RWPE2 (cell line): ENCODE measurements around the gene LIPG.

Source experiments
- ATAC-seq: fragments of 200-7000 bp; cut with Tn5 transposase; 3 replicates; pipeline ENCODE4 v1.9.1; 2021; ENCODE audit warnings: low read depth
- DNase-seq: peaks from one replicate; pipeline ENCODE4 v3.0.0-alpha.2; 2020; ENCODE audit warnings: low spot score
- H3K27ac ChIP-seq: fragments of 450-650 bp; 2 replicates; pipeline ENCODE4 v1.5.1; 2017; ENCODE audit warnings: mild to moderate bottlenecking; ENCODE audit not compliant: poor library complexity, severe bottlenecking
- H3K27me3 ChIP-seq: fragments of 250-450 bp; sonication (Bioruptor Pico); 2 replicates; pipeline ENCODE4 v1.5.1; 2021; ENCODE audit warnings: mild to moderate bottlenecking, moderate library complexity; ENCODE audit not compliant: insufficient read depth, poor library complexity, severe bottlenecking
- H3K36me3 ChIP-seq: fragments of 250-450 bp; sonication (Bioruptor Pico); 2 replicates; pipeline ENCODE4 v1.5.1; 2020; ENCODE audit warnings: low read depth, mild to moderate bottlenecking, moderate library complexity
- H3K4me1 ChIP-seq: fragments of 250-450 bp; sonication (Bioruptor Pico); 2 replicates; pipeline ENCODE4 v1.5.1; 2021; ENCODE audit warnings: mild to moderate bottlenecking, moderate library complexity; ENCODE audit not compliant: insufficient read depth, poor library complexity, severe bottlenecking
- H3K4me3 ChIP-seq: fragments of 250-450 bp; sonication (Bioruptor Pico); 2 replicates; pipeline ENCODE4 v1.5.1; 2021; ENCODE audit warnings: mild to moderate bottlenecking, moderate library complexity; ENCODE audit not compliant: severe bottlenecking
- H3K9me3 ChIP-seq: fragments of 250-450 bp; sonication (Bioruptor Pico); 2 replicates; pipeline ENCODE4 v1.5.1; 2021; ENCODE audit warnings: mild to moderate bottlenecking, moderate library complexity; ENCODE audit not compliant: severe bottlenecking
- TF ChIP-seq, protein P1 (sequence below): fragments of 450-650 bp; IDR thresholded peaks from one replicate; pipeline ENCODE4 v1.5.1; 2017; ENCODE audit warnings: mild to moderate bottlenecking, moderate library complexity; ENCODE audit not compliant: poor library complexity, severe bottlenecking

The LIPG gene

DNA sequence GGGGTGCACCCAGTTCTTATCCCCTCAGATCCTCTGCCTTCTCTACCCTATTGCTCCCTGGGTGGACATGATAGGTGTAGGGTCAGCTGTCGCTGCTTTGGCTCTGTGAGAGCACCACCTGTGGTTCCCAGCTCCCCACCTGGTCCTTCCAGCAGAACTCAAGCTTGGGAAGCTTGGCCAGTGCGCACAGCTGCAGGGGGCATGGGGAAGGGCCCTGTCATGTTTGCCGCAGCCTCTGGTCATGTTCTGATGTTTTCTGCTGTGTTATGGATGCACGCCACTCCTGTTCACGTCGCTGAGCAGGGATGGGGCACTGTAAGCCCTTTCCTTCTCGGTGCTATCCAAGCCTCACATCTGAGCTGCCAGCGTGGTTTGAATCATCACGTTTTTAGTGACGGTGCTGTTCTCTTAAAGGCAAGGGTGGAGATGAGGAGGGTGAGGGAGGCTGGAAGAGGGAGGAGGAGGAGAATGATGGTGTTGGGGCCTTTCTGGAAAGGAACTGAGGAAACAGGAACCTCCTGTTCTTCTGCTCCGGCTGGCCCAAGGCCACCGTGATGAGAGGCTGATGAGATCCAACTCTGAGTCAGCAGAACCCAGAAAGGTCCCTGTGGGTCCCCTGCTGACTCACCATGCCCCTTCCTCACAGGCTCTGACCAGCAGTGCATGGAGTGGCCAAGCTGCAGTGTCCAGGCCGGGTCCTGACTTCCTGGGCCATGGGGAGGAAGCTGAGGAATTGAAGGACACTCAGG lies 78.0 kb downstream of the LIPG start:
- DNase-seq (peak; percentile 8), ATAC-seq (no peak)
- H3K36me3 ChIP-seq = no peaks in the 10 kb centered on the region
- H3K27ac ChIP-seq = no peak overlapping the region
- no peaks in the 10 kb centered on the region for H3K27me3 ChIP-seq
- no peaks in the 10 kb centered on the region for H3K9me3 ChIP-seq
- no peaks in the 10 kb centered on the region for H3K4me1 ChIP-seq
- TF ChIP-seq, protein P1, sequence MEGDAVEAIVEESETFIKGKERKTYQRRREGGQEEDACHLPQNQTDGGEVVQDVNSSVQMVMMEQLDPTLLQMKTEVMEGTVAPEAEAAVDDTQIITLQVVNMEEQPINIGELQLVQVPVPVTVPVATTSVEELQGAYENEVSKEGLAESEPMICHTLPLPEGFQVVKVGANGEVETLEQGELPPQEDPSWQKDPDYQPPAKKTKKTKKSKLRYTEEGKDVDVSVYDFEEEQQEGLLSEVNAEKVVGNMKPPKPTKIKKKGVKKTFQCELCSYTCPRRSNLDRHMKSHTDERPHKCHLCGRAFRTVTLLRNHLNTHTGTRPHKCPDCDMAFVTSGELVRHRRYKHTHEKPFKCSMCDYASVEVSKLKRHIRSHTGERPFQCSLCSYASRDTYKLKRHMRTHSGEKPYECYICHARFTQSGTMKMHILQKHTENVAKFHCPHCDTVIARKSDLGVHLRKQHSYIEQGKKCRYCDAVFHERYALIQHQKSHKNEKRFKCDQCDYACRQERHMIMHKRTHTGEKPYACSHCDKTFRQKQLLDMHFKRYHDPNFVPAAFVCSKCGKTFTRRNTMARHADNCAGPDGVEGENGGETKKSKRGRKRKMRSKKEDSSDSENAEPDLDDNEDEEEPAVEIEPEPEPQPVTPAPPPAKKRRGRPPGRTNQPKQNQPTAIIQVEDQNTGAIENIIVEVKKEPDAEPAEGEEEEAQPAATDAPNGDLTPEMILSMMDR = no peak
- no peak overlapping the region for H3K4me3 ChIP-seq

DNA sequence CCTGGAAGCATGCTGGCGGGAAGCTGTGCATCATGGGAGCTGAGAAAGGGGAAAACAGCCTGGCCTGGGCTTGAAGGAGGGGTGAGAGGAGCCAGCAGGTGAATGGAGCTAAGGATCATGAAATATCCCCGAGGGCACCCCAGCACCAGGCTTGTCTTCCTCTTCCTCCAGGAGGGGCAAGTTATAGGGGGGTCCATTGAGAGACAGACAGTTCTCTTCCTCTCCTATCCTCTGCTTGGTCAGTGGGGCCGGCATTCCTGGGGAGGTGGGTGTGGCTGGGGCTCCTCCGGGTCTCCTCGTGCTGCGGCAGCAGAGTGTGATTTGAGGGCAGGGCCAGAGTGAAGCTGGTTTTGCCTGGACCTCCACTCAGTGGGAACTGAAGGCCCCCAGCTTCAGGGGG lies 78.9 kb downstream of the LIPG start:
- TF ChIP-seq, protein P1 = no peak
- ATAC-seq (no peak), DNase-seq (no peak)
- Histone ChIP-seq H3K9me3 (no peaks in the 10 kb centered on the region), H3K36me3 (no peaks in the 10 kb centered on the region), H3K4me1 (no peaks in the 10 kb centered on the region), H3K27me3 (no peaks in the 10 kb centered on the region), H3K27ac (no peak overlapping the region), H3K4me3 (no peak overlapping the region)

DNA sequence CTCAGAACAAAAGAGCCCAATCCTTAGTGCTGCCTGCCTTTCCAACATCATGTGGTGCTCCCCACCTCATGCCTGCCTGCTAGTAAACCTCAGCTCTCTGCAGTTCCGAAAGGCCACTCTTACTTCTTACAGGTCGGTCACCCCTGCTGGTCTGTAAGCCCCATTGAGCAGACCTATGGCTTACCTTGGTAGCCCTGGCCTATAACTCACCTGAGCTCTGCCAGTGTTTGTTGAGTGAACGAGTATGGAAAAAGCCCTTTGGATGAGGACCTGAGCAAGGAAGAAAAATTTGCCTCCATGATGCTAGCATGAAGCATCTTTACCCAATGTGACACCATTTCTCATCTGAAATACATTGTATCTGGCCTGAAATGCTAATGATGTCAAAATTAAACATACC lies 83.3 kb downstream of the LIPG start:
- ATAC-seq (no peak), DNase-seq (no peak)
- no peak overlapping the region for H3K4me3 ChIP-seq
- H3K27me3 ChIP-seq = no peaks in the 10 kb centered on the region
- TF ChIP-seq, protein P1 = no peak
- H3K36me3 ChIP-seq = no peaks in the 10 kb centered on the region
- H3K27ac ChIP-seq = no peak overlapping the region
- H3K9me3 ChIP-seq = no peaks in the 10 kb centered on the region
- no peaks in the 10 kb centered on the region for H3K4me1 ChIP-seq

DNA sequence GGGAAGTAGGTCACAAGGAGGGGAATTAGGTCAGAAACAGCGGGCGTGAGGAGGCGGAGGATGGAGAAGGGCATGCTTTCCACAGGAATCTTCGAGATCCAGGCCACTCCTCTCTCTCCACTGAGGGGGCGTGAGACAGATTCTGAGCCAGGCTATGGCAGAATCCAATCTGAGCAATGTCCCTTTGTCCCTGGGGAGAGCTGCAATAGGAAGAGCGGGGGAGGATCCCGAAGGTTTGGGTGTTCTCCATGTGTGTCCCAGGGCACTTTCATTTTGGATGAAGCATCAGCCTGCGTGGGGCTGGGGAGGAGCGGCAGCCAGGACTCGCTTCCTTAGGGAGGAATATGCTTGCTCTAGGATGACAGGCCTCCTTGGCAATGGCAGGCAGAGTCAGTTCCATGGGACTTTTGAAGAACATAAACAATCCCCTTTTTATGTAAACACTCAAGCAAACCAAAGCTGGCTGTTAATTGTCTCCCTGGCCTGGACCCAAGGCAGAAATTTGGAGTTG lies 84.0 kb downstream of the LIPG start:
- TF ChIP-seq, protein P1 = no peak
- DNase-seq = no peak
- no peak overlapping the region for H3K4me3 ChIP-seq
- no peak for ATAC-seq
- H3K36me3 ChIP-seq = no peaks in the 10 kb centered on the region
- no peaks in the 10 kb centered on the region for H3K27me3 ChIP-seq
- H3K4me1 ChIP-seq = no peaks in the 10 kb centered on the region
- H3K27ac ChIP-seq = no peak overlapping the region
- H3K9me3 ChIP-seq = no peaks in the 10 kb centered on the region

DNA sequence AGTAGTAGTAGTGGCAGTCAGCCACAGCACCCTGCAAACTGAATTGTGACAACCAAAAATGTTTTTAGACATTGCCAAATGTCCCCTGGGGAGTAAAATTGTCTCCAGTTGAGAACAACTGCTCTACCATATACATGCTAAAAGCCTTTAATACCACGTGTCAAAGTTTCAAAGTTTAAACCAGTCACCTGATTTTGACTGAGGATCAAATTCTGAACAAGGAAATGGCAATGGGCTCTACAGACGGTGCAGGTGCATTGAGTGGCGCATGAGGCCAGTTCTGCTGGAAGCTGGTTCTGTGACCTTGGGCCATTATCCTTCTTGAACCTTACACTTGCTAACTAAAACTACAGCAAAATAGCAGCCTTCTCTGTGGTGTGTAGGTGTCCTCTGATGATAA lies 85.0 kb downstream of the LIPG start:
- no peaks in the 10 kb centered on the region for H3K36me3 ChIP-seq
- TF ChIP-seq, protein P1 = no peak
- no peaks in the 10 kb centered on the region for H3K9me3 ChIP-seq
- no peak overlapping the region for H3K4me3 ChIP-seq
- no peak for ATAC-seq
- H3K27me3 ChIP-seq = no peaks in the 10 kb centered on the region
- DNase-seq = no peak
- no peaks in the 10 kb centered on the region for H3K4me1 ChIP-seq
- H3K27ac ChIP-seq = no peak overlapping the region
